ENCODE results near the gene ATAD2B. TPM values are rescaled to one million over a fixed set of nuclear protein-coding genes. Genes with fewer than 3 reads are reported as not detected.

ATAD2B gene
- total RNA-seq, 4 donors from 2014 or later: 37.1 to 82.7 (median 40.7) TPM

- in situ Hi-C loops (cut with MboI; ENCODE audit: low pct_ligation_motif_present in 1 of 4, low pct_unique_long_range_greater_than_20kb in 1 of 4, low sequenced_read_pairs in 3 of 4): no loop called here
- Histone ChIP-seq H3K36me3 (peaks cover 0 to 3% (median 0%) of the 10 kb centered on the region in 4 donors), H3K27ac (no peak overlapping the region), H3K4me1 (no peaks in the 10 kb centered on the region), H3K27me3 (no peaks in the 10 kb centered on the region), H3K4me3 (no peak overlapping the region), H3K9me3 (no peaks in the 10 kb centered on the region)
- intact Hi-C loops (cut with DNase I; ENCODE audit: low total_unique reads): no loop called here
- no peak for DNase-seq
- WGBS, 2 donors (ENCODE audit: low coverage in 1 of 2): 90 to 93% methylated on average over 4 to 5 of the region's 5 CpGs
- TF ChIP-seq CTCF (IDR thresholded peaks at IDR 0.05) (no peak), POLR2AphosphoS5 (IDR thresholded peaks at IDR 0.05) (no peak), EP300 (IDR thresholded peaks at IDR 0.05; ENCODE audit: low read depth) (no peak), POLR2A (IDR thresholded peaks at IDR 0.05) (no peak)
These were observed 123.5 kb downstream of the ATAD2B start for GRCh38 chr2:23803264-23803964.

DNA sequence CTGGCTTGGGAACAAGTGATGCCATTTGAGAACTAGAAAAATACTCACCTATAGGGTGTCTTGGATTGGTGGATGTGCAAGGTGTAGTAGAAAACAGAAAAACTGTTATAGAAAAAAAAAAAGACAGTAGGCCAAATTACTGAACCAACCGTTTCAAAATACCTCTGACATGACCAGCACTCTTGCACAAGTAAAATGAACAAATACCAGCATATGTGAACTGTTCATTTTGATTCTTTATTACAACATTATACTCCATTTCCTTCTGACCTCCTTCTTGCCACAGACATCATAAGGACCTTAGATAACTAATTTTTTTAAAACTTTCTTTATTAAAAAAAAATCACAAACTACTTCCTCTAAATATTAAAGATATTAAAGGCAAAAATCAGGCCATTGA lies 125.5 kb downstream of the ATAD2B start:
- no peaks in the 10 kb centered on the region for H3K4me1 ChIP-seq
- TF ChIP-seq POLR2A (IDR thresholded peaks at IDR 0.05) (no peak), EP300 (IDR thresholded peaks at IDR 0.05; ENCODE audit: low read depth) (no peak), CTCF (IDR thresholded peaks at IDR 0.05) (no peak), POLR2AphosphoS5 (IDR thresholded peaks at IDR 0.05) (no peak)
- WGBS, 2 donors (ENCODE audit: low coverage in 1 of 2): 70 to 73% methylated on average over 1 of the region's 1 CpG
- no peaks in the 10 kb centered on the region for H3K27me3 ChIP-seq
- DNase-seq: no peak
- no peak overlapping the region for H3K27ac ChIP-seq
- no peak overlapping the region for H3K4me3 ChIP-seq
- H3K36me3 ChIP-seq: peaks cover 0 to 8% (median 2%) of the 10 kb centered on the region in 4 donors
- in situ Hi-C loops (cut with MboI; ENCODE audit: low pct_ligation_motif_present in 1 of 4, low pct_unique_long_range_greater_than_20kb in 1 of 4, low sequenced_read_pairs in 3 of 4) (no loop called here), intact Hi-C loops (cut with DNase I; ENCODE audit: low total_unique reads) (no loop called here)
- no peaks in the 10 kb centered on the region for H3K9me3 ChIP-seq

DNA sequence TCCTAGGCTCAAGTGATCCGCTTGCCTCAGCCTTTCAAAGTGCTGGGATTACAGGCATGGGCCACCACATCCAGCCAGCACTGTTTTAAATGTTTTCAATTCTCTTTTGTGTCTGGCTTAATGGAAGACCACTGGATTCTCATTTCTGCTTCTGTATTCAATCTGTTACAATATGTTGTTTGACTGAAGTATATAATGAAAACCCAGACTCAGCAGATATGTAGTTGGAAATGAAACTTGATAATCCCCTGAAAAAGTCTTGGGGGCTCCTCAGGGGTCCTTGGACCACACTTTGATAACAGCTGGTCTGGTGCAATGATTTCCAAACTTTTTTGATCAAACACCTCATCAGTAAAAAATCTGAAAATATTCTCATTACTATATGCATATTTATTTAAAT lies 132.7 kb downstream of the ATAD2B start:
- Histone ChIP-seq H3K27me3 (no peaks in the 10 kb centered on the region), H3K36me3 (peaks cover 0 to 8% (median 4%) of the 10 kb centered on the region in 4 donors), H3K9me3 (no peaks in the 10 kb centered on the region), H3K27ac (no peak overlapping the region), H3K4me1 (peaks cover 0 to 12% (median 9%) of the 10 kb centered on the region in 4 donors), H3K4me3 (no peak overlapping the region)
- TF ChIP-seq CTCF (IDR thresholded peaks at IDR 0.05): no peak
- TF ChIP-seq POLR2AphosphoS5 (IDR thresholded peaks at IDR 0.05): no peak
- intact Hi-C loops (cut with DNase I; ENCODE audit: low total_unique reads) (no loop called here), in situ Hi-C loops (cut with MboI; ENCODE audit: low pct_ligation_motif_present in 1 of 4, low pct_unique_long_range_greater_than_20kb in 1 of 4, low sequenced_read_pairs in 3 of 4) (no loop called here)
- 88% methylated on average over 1 of the region's 1 CpG for WGBS, 2 donors (ENCODE audit: low coverage in 1 of 2)
- no peak for DNase-seq

DNA sequence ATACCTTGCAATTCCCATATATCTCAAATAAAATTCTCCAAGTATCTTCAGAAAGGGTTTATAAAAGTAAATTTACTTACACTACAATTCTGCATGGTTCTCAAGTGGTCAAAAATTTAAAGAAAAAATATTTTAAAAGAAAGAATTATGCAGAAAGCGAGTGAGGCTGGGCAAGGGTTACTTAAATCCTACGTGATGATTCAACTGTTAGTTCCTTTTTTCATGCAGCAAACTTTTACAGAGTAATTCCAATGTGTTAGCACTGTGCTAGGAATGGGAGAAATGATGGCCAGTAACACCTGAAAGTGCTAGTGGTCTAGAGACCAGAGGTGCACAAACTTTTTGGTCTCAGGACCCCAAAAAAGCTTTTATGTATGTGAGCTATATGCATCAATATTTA lies 133.4 kb downstream of the ATAD2B start:
- DNase-seq: no peak
- in situ Hi-C loops (cut with MboI; ENCODE audit: low pct_ligation_motif_present in 1 of 4, low pct_unique_long_range_greater_than_20kb in 1 of 4, low sequenced_read_pairs in 3 of 4): no loop called here
- intact Hi-C loops (cut with DNase I; ENCODE audit: low total_unique reads): no loop called here
- Histone ChIP-seq H3K4me1 (peaks cover 0 to 13% (median 11%) of the 10 kb centered on the region in 4 donors), H3K9me3 (no peaks in the 10 kb centered on the region), H3K27me3 (no peaks in the 10 kb centered on the region), H3K4me3 (no peak overlapping the region), H3K36me3 (peaks cover 0 to 8% (median 4%) of the 10 kb centered on the region in 4 donors), H3K27ac (no peak overlapping the region)
- 60 to 76% methylated on average over 2 of the region's 2 CpGs for WGBS, 2 donors (ENCODE audit: low coverage in 1 of 2)
- TF ChIP-seq POLR2A (IDR thresholded peaks at IDR 0.05) (no peak), EP300 (IDR thresholded peaks at IDR 0.05; ENCODE audit: low read depth) (no peak), POLR2AphosphoS5 (IDR thresholded peaks at IDR 0.05) (no peak), CTCF (IDR thresholded peaks at IDR 0.05) (no peak)

All from transverse colon (tissue), 4 donors.